ENCODE results near the gene PRB4. TPM values are rescaled to one million over a fixed set of nuclear protein-coding genes. Genes with fewer than 3 reads are reported as not detected.
"Not testable (repeated sequence)": the region's sequence is repeated elsewhere in the genome, so short reads cannot be mapped to it uniquely, and the experiment has no call there.

PRB4 gene
- not detected for total RNA-seq
- polyA plus RNA-seq, result not detected
- long read RNA-seq, donor 1, result 0 reads
- long read RNA-seq, donor 2, result 0 reads
- long read RNA-seq, donor 3, result 0 reads

GRCh38 chr12:11310336-11310735, at the start of gene PRB4:
PRB4 (minus strand) TSS chr12:11310436; CDS start chr12:11310398, 38 bp downstream.
- 64 to 69% (median 65%) methylated on average over 3 of the region's 3 CpGs for WGBS, 3 donors
- intact Hi-C loops (cut with DNase I), result no loop called here
- Histone ChIP-seq H3K27ac (no peak within 1 kb of the TSS), H3K4me3 (no peak within 1 kb of the TSS), H3K4me1 (ENCODE audit: insufficient read depth) (no peaks in the 10 kb centered on the region), H3K36me3 (no peaks in the 10 kb centered on the region), H3K27me3 (no peaks in the 10 kb centered on the region), H3K9me3 (no peaks in the 10 kb centered on the region)
- DNase-seq, result no peak
- no peak for TF ChIP-seq POLR2A (IDR thresholded peaks at IDR 0.05)
- no peak for TF ChIP-seq CTCF (IDR thresholded peaks at IDR 0.05)
- TF ChIP-seq EP300 (IDR thresholded peaks at IDR 0.05), result no peak

GRCh38 chr12:11351736-11352135, 41.5 kb upstream of the PRB4 start:
- H3K36me3 ChIP-seq; intact Hi-C loops (cut with DNase I): not testable (repeated sequence)

GRCh38 chr12:11348439-11348838, 38.2 kb upstream of the PRB4 start:
- TF ChIP-seq CTCF (IDR thresholded peaks at IDR 0.05), result no peak
- intact Hi-C loops (cut with DNase I), result no loop called here
- Histone ChIP-seq H3K4me1 (ENCODE audit: insufficient read depth) (no peaks in the 10 kb centered on the region), H3K4me3 (no peak overlapping the region), H3K36me3 (no peaks in the 10 kb centered on the region), H3K27ac (no peak overlapping the region), H3K27me3 (no peaks in the 10 kb centered on the region), H3K9me3 (no peaks in the 10 kb centered on the region)
- WGBS, 3 donors, result 86 to 95% (median 89%) methylated on average over 9 of the region's 9 CpGs
- no peak for DNase-seq

More at GRCh38 chr12:11351736-11352135, 41.5 kb upstream of the PRB4 start:
- WGBS, 3 donors, result 62 to 77% (median 76%) methylated on average over 2 of the region's 2 CpGs
- not testable (repeated sequence) for H3K4me1 ChIP-seq (ENCODE audit: insufficient read depth); H3K27ac ChIP-seq; H3K27me3 ChIP-seq; H3K4me3 ChIP-seq; DNase-seq; H3K9me3 ChIP-seq

- TF ChIP-seq EP300 (IDR thresholded peaks at IDR 0.05) (no peak), POLR2A (IDR thresholded peaks at IDR 0.05) (no peak), CTCF (IDR thresholded peaks at IDR 0.05) (no peak)
- Histone ChIP-seq H3K36me3 (no peaks in the 10 kb centered on the region), H3K9me3 (no peaks in the 10 kb centered on the region), H3K4me1 (ENCODE audit: insufficient read depth) (no peaks in the 10 kb centered on the region), H3K4me3 (no peak overlapping the region), H3K27me3 (no peaks in the 10 kb centered on the region), H3K27ac (no peak overlapping the region)
- 75 to 81% (median 79%) methylated on average over 6 of the region's 6 CpGs for WGBS, 3 donors
- no peak for DNase-seq
- intact Hi-C loops (cut with DNase I), result no loop called here
Observed at GRCh38 chr12:11347810-11348209, 37.6 kb upstream of the PRB4 start.

- intact Hi-C loops (cut with DNase I), result no loop called here
- Histone ChIP-seq H3K9me3 (no peaks in the 10 kb centered on the region), H3K36me3 (no peaks in the 10 kb centered on the region), H3K4me1 (ENCODE audit: insufficient read depth) (no peaks in the 10 kb centered on the region), H3K4me3 (no peak overlapping the region), H3K27ac (no peak overlapping the region), H3K27me3 (no peaks in the 10 kb centered on the region)
- 69 to 75% (median 70%) methylated on average over 2 of the region's 2 CpGs for WGBS, 3 donors
- no peak for DNase-seq
- no peak for TF ChIP-seq EP300 (IDR thresholded peaks at IDR 0.05)
- TF ChIP-seq CTCF (IDR thresholded peaks at IDR 0.05), result no peak
- TF ChIP-seq POLR2A (IDR thresholded peaks at IDR 0.05), result no peak
Observed at GRCh38 chr12:11344500-11344899, 34.3 kb upstream of the PRB4 start.

All from ovary (tissue), 10 donors.